ENCODE measurements around the gene SART1.

Gene SART1

GRCh38 chr11:65967329-65967934 lies 5.9 kb downstream of the SART1 start:
- no peak for DNase-seq

DNA sequence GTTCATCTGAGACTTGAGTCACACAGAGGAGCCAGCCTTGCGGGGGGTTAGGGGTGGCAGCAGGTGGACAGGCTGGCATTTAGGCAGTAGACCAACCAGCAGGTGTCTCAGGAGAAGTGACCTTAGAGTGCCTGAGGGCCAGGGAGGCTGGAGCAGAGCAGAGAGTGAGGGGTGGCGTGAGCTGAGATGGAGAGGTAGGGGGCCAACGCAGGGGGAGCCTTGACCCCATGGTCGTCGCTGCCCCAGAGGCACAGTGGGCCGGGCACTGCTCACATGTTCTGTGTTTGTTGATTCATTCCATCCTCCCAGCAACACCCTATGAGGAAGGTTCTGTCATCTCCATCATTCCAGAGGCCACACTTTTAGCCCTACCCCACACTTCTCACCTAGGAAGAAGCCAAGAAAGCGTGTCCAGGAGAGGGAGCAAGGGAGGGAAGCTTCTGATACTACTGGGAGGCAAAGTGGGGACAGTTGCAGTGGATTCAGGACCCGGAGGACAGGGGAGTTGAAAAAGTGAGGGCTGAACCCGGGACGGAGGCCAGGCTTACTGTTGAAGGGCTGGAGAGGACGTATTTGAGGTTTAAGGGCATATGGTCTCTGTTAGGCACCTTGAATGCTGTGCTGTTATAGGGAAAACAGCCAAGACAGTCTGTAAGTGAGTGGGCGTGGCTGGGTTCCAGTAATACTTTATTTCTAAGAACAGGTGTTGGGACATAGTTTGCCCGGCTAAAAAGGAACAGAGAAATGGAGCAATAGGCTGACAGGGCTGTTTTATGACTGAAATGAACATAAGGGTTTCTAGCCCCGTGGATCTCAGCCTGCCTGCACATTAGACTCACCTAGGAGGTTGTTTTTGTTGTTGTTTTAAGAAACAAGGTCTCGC lies 7.3 kb downstream of the SART1 start:
- DNase-seq, result no peak

- no peak for DNase-seq
Measured at GRCh38 chr11:65972116-65972515, 10.6 kb downstream of the SART1 start.

- no peak for DNase-seq
Measured at GRCh38 chr11:65973439-65974110, 12.0 kb downstream of the SART1 start.

DNA sequence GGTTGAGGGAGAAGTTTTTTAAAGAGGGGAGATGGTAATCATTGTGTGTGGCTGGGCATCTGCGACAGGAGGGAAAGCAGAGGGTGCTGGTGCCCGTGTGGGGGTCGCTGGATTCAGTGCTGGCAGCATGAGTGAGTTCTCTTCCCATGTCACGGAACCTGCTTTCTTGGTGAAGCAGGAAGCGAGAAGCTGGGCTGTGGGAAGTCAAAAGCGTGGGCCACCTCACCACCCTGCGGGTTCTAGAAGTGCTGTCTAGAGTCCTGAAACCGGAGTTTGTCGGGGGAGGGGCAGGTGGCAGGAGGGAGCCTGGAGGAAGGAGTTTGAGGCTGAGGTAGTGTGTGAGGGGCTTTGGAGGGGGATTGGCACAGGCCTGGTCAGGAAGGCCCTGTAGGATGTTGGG lies 14.2 kb downstream of the SART1 start:
- no peak for DNase-seq

DNA sequence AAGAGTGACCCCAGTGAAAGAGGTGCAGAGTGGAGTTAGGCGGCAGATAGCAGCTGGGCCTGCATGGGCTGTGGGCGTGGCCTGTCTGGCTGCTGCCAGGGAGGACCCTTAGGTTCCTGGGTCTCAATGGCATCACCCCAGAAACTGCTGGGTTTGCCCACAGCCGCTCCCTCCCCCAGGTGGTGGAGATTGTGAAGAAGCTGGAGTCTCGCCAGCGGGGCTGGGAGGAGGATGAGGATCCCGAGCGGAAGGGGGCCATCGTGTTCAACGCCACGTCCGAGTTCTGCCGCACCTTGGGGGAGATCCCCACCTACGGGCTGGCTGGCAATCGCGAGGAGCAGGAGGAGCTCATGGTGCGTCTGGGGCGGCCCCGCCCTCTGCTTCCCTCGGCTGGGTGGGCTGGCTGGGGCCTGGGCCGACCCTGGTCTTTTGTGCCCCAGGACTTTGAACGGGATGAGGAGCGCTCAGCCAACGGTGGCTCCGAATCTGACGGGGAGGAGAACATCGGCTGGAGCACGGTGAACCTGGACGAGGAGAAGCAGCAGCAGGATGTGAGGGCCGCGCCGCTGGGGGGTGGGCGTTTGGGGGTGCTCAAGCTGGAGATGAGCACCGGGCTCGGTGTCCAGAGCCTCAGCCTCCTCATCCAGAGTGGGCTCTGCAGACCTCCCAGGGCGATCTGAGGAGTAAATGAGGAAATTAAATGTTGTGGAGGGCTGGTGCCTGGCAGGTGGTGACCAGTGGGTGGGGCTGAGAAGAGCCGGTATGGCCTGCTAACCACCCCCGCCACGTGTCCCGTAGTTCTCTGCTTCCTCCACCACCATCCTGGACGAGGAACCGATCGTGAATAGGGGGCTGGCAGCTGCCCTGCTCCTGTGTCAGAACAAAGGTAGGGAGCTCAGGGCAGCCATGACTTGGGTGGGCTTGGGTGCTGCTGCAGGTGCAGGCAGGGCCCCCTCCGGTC lies 15.0 kb downstream of the SART1 start:
- no peak for DNase-seq

- DNase-seq, result no peak
Measured at GRCh38 chr11:65977621-65978390, 16.3 kb downstream of the SART1 start.

- DNase-seq, result no peak
Measured at GRCh38 chr11:65978391-65979238, 17.1 kb downstream of the SART1 start.

- DNase-seq, result no peak
Measured at GRCh38 chr11:65979261-65979759, 17.8 kb downstream of the SART1 start.

DNA sequence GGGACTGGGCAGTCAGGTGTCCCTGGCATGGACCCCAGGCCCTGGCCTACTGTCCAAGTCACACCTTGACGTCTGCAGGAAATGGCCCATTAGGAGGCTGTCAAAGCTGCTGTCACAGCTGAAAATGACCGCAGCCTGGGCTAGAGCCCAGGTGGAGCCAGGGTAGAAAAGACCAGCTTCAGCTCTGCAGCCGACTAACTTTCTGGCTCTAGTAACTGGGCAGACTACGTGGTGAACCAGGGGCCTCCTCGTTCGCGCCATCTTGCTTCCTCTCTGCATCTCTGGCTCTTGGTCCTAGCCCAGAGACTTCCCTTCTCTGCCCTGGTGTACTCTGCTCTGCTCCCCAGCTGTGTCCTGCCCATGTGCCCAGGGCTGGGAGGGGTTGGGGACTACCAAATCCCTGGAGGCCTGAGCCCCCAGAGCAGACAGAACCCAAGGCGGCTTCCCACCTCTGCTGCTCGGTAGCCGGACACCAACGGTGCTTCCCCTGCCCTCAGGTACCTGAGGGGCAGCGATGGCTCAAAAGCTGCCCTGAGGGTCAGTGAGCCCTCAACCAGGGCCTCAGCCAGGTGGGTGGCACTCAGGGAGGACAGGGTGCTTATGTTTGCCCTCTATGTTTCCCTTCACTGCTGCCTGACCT lies 19.7 kb downstream of the SART1 start:
- no peak for DNase-seq

DNA sequence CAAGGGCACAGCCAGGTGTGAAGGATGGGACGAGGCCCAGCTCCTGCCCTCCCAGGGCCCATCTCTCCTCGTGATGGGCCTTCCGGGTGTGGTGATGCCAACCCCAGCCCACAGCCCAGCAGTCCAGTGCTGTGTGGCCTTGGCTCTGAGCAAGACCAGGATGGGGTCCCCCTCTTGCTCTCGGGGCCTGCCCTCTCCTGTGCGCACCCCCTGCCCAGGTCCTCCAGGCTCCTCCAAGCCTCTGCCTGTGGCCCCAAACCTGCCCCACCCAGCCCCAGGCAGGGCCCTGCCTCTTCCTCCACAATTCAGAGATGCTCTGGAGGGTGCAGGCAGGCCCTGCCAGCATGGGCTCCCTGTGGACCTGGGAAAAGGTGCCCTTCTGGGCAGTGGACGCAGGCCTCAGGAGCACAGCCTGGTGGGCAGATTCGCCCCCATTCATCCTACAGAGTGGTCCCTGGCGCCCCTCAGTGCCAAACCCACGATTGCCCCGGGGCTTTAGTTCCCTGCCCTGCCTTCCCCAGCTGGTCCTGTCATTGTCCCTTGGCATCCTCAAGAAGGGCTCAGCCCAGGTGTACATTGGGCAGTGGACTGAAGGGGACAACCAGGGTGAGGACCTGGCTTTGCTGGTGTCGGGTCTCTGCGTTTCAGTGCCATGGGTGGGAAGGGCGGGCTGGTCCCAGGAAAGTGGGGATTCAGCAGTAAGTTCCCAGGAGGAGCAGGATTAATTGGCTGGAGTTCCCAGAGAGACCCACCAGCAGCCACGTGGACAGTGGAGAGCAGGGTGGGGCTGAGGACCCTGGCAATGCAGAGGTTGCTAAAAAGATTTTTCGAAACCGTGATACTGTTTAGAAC lies 20.7 kb downstream of the SART1 start:
- DNase-seq, result no peak

DNA sequence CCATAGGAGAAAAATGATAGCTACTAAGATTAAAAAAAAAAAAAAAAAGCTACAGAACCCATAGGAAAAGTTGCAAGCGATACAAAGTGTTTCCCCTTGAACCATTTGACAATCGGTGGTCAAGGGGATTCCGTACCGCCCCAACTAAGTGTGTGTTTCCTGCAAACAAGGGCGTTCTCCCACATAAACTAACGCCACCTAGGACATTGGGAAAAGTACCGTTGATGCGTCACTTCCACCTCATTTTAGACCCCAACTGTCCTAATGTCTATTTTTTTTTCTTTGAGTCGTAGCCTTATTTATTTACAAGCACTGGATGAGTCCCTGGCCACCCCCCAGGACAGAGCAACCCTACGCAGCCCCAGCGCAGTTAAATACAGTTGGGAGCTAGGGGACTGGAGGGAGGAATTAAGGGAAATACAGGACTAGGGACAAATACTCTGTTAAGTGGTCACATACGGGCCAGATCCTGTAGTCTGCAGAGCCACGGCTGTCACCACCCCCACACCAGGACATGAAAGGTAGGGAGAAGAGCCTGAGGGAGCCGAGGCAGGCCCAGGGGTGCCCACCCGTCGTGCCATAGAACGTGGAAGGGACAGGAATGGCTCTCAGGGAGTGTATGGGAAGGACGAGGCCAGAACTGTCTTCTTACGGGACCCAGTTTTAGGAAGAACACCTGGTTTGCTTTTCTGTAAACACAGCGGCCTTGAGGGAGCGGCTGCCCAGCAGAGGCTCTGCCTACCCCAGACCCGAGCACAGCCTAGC lies 21.5 kb downstream of the SART1 start:
- no peak for DNase-seq

DNA sequence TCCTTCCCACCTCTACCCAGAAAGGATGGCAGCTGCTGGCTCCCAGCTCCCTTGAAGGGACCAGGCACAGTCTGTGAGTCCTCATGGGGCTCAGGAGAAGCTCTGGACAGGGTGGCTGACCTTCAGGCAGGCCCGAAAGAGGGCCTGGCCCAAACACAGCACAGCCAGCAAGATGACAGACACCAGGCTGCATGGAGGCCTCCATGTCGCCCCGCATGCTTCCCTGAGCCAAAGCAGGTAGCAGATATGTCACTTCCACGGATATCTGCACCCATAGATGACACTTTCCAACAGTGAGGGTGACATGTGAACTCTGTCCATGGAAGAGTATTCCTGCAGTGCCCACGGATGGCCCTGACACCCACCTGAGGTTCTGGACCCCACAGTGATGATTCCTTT lies 22.1 kb downstream of the SART1 start:
- no peak for DNase-seq

DNA sequence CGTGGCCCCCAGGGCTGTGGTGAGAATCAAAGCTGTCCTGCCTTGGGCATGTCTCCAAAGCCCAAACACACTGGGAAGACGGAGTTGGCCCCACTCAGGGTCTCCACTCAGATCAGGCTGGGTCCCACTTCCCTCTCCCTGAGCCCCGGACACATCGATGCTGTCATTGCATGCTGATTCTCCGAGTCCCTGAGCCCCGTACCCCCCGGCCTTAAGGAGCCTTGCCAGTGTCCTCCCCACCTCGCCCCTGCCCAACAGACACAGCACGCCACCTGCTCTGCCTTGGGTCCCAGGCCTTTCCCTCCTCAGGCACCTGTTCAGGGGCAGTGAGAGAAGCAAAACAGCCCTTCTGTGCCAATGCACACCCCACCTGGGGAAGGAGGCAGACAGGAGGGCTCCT lies 25.8 kb downstream of the SART1 start:
- DNase-seq, result no peak

DNA sequence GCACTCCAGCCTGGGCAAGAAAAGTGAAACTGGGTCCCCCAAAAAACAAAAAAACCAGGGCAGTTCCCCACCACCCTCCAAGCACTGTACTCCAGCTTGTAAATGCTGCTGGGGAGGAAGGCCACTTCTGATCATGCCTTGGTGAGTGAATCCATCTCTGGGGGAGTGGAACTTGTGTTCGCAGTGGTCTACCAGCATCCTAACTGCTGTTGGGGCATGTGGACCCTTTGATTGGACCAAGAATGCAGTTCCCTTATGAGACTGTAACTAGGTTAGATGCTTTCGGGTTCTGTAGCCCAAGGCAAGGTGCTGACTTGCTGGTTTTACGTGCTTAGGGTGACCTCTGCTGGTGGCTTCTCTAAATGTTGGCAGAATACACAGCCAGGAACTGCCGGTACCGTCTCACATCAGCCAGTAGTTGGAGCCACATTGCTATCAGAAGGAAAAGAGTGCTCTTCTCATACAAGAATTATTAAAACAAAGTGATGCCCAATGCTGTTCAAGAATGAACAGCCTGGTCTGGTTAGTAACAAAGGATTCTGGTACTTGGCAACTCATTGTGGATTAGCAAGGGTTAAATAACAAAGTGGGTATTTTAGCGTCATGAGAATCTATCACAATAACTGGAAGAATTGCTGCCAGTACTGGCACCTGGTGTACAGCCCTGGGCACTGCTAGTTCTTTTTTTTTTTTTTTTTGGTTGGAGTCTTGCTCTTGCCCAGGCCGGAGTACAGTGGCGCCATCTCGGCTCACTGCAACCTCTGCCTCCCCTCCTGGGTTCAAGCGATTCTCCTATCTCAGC lies 27.5 kb downstream of the SART1 start:
- DNase-seq, result peak; percentile 91

GRCh38 chr11:65992056-65992455 lies 30.5 kb downstream of the SART1 start:
- no peak for DNase-seq

- DNase-seq, result no peak
Measured at GRCh38 chr11:65997286-65997685, 35.8 kb downstream of the SART1 start.
